Stimulated activated CD8-positive, alpha-beta memory T cell treated with anti-CD3 and anti-CD28 coated beads, Interleukin-4, amount 100 ng/mL, for 1 hour (primary cell): ENCODE data around the gene TLE5.
"Not testable (repeated sequence)": the region's sequence is repeated elsewhere in the genome, so short reads cannot be mapped to it uniquely, and the experiment has no call there.

Experiments used
- DNase-seq, 2 donors: peaks; one replicate each; pipeline ENCODE4 v3.0.0-alpha.2; 2020; ENCODE audit warnings: low read depth in 2 of 2, low spot score in 1 of 2

The TLE5 gene

GRCh38 chr19:3045885-3046697 is 16.2 kb downstream of the TLE5 start:
- DNase-seq: no peak

- no peak for DNase-seq
Measured at GRCh38 chr19:3045191-3045590, 17.1 kb downstream of the TLE5 start.

GRCh38 chr19:3042621-3043267 is 19.6 kb downstream of the TLE5 start:
- no peak for DNase-seq

- no peak for DNase-seq
Measured at GRCh38 chr19:3041761-3042620, 20.3 kb downstream of the TLE5 start.

GRCh38 chr19:3041327-3041726 is 21.0 kb downstream of the TLE5 start:
- DNase-seq: no peak

- DNase-seq: no peak
Measured at GRCh38 chr19:3039641-3040077, 22.6 kb downstream of the TLE5 start.

- DNase-seq: no peak
Measured at GRCh38 chr19:3039125-3039524, 23.2 kb downstream of the TLE5 start.

- no peak for DNase-seq
Measured at GRCh38 chr19:3038214-3038613, 24.1 kb downstream of the TLE5 start.

- not testable (repeated sequence) for DNase-seq
Measured at GRCh38 chr19:3036977-3037544, 25.2 kb downstream of the TLE5 start.

GRCh38 chr19:3036119-3036976 is 25.9 kb downstream of the TLE5 start:
- peak; percentile 62 to 64 for DNase-seq

- peak; percentile 79 to 87 for DNase-seq
Measured at GRCh38 chr19:3035542-3036118, 26.7 kb downstream of the TLE5 start.

GRCh38 chr19:3034656-3035541 is 27.4 kb downstream of the TLE5 start:
- DNase-seq: no peak

GRCh38 chr19:3034406-3034655 is 28.0 kb downstream of the TLE5 start:
- no peak for DNase-seq

GRCh38 chr19:3033595-3034405 is 28.5 kb downstream of the TLE5 start:
- DNase-seq: no peak

- no peak for DNase-seq
Measured at GRCh38 chr19:3031607-3031867, 30.8 kb downstream of the TLE5 start.

GRCh38 chr19:3029065-3029923 is 33.0 kb downstream of the TLE5 start, which contains the start of gene TLE2:
TSS of gene TLE2 (minus strand) at chr19:3029280. CDS start at chr19:3028904, 376 bp downstream.
- DNase-seq: no peak

- DNase-seq: no peak
Measured at GRCh38 chr19:3028305-3029064, 33.8 kb downstream of the TLE5 start.
